ENCODE measurements around the gene ADGRB3.

DNA sequence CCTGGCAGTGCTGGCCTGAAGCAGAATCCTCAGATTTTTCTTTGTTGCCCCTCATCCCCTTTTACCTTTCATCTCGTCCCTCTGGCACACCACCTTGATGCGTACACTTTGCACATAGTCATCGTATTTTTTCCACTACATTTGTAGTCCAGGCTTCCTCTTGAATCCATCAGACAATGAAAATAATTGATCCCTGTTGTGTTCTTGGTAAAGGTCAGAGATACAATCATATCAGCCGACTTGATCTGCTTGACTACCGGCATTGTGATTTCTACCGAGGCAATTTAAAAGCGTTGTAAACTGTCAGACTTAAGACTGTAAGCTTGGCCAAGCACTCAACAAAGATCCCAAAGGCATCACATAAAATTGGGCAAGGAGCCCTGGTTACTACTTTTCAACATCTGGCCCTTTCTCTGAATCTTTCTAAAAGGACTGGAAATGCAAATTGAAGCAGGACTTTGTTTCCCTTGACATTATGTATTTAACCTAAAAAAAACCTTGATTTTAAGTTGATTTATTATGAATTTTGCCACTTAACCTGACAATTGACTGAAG lies 649.2 kb downstream of the ADGRB3 start:
- TF ChIP-seq EZH2 (IDR thresholded peaks at IDR 0.05) (no peak), POLR2AphosphoS5 (IDR thresholded peaks at IDR 0.05; ENCODE audit: borderline replicate concordance, low read depth, low read length) (no peak)

All from SK-N-MC (cell line).